Keratinocyte (primary cell): Measurements from ENCODE around the gene C3orf49.

Experiments used
- CTCF ChIP-seq, 3 experiments: IDR thresholded peaks in 1 of 3; conservative IDR thresholded peaks in 1 of 3; optimal IDR thresholded peaks in 1 of 3; 2 replicates in 2 of 3; 3 replicates in 1 of 3; pipeline versions ENCODE3 to v1.5.1; 2011; ENCODE audit warnings: low read length in 3 of 3, mild to moderate bottlenecking in 3 of 3, moderate library complexity in 2 of 3, control low read depth in 1 of 3, inconsistent platforms in 1 of 3; ENCODE audit not compliant: insufficient read depth in 2 of 3; ENCODE audit errors: extremely low read depth in 1 of 3
- EZH2 ChIP-seq: IDR thresholded peaks from one replicate; pipeline ENCODE4 v1.6.1; 2012; ENCODE audit warnings: inconsistent platforms, mild to moderate bottlenecking, low read length, moderate library complexity

- TF ChIP-seq CTCF (optimal IDR thresholded peaks at IDR 0.05 in 1 of 3, IDR thresholded peaks at IDR 0.05 in 1 of 3, conservative IDR thresholded peaks at IDR 0.05 in 1 of 3; ENCODE audit: extremely low read depth in 1 of 3, insufficient read depth in 2 of 3, low read length in 3 of 3) (no peak), EZH2 (no peak)
Measured at GRCh38 chr3:63814237-63814636, 4.9 kb upstream of the C3orf49 start.
